H9 (cell line): Measurements from ENCODE around the gene MOCS2. TPM values are rescaled to one million over a fixed set of nuclear protein-coding genes. Genes with fewer than 3 reads are reported as not detected.

Experiments
- DNase-seq: peaks from one replicate; pipeline ENCODE4 v3.0.0-alpha.2; 2017
- H2AFZ ChIP-seq: one replicate; pipeline ENCODE4 v1.6.1; 2013; ENCODE audit warnings: mild to moderate bottlenecking, low read length, control low read depth, moderate library complexity
- H2AK5ac ChIP-seq: 2 replicates; pipeline ENCODE4 v1.6.1; 2013; ENCODE audit warnings: low read length, control low read depth, mixed read lengths; ENCODE audit not compliant: insufficient read length
- H2BK120ac ChIP-seq: one replicate; pipeline ENCODE4 v1.6.1; 2013; ENCODE audit warnings: low read depth, mild to moderate bottlenecking, low read length, control low read depth, inconsistent platforms; ENCODE audit not compliant: poor library complexity, severe bottlenecking
- H2BK12ac ChIP-seq: 2 replicates; pipeline ENCODE4 v1.6.1; 2013; ENCODE audit warnings: low read length, control low read depth, mixed read lengths, low read depth; ENCODE audit not compliant: insufficient read length
- H2BK15ac ChIP-seq: 2 replicates; pipeline ENCODE4 v1.6.1; 2013; ENCODE audit warnings: low read depth, low read length, control low read depth
- H2BK20ac ChIP-seq: one replicate; pipeline ENCODE4 v1.6.1; 2013; ENCODE audit warnings: low read depth, mild to moderate bottlenecking, low read length, control low read depth, inconsistent platforms; ENCODE audit not compliant: poor library complexity, severe bottlenecking
- H2BK5ac ChIP-seq: 2 replicates; pipeline ENCODE4 v1.6.1; 2013; ENCODE audit warnings: low read length, control low read depth, mixed read lengths; ENCODE audit not compliant: insufficient read length
- H3K14ac ChIP-seq: 2 replicates; pipeline ENCODE4 v1.6.1; 2013; ENCODE audit warnings: low read length, control low read depth; ENCODE audit not compliant: insufficient read depth
- H3K18ac ChIP-seq: 2 replicates; pipeline ENCODE4 v1.6.1; 2013; ENCODE audit warnings: low read depth, mild to moderate bottlenecking, mixed read lengths, low read length, control low read depth; ENCODE audit not compliant: insufficient read length
- H3K23ac ChIP-seq: 2 replicates; pipeline ENCODE4 v1.6.1; 2013; ENCODE audit warnings: low read length, control low read depth, mixed read lengths, low read depth; ENCODE audit not compliant: insufficient read length
- H3K23me2 ChIP-seq: 2 replicates; pipeline ENCODE4 v1.6.1; 2013; ENCODE audit warnings: low read depth, mild to moderate bottlenecking, mixed read lengths, low read length, control low read depth; ENCODE audit not compliant: insufficient read length, poor library complexity, severe bottlenecking
- H3K27ac ChIP-seq: 2 replicates; pipeline ENCODE4 v1.5.1; 2013; ENCODE audit warnings: low read length, control low read depth, mixed read lengths, low read depth; ENCODE audit not compliant: insufficient read length
- H3K27me3 ChIP-seq: 2 replicates; pipeline ENCODE4 v1.6.1; 2013; ENCODE audit warnings: low read length, control low read depth, inconsistent platforms; ENCODE audit not compliant: insufficient read depth
- H3K4ac ChIP-seq: 2 replicates; pipeline ENCODE4 v1.6.1; 2013; ENCODE audit warnings: low read depth, mild to moderate bottlenecking, control low read depth, inconsistent platforms, low read length, moderate library complexity
- H3K4me1 ChIP-seq: 2 replicates; pipeline ENCODE4 v1.6.1; 2013; ENCODE audit warnings: low read length, control low read depth, inconsistent platforms; ENCODE audit not compliant: insufficient read depth
- H3K4me2 ChIP-seq: 2 replicates; pipeline ENCODE4 v1.6.1; 2013; ENCODE audit warnings: low read length, control low read depth, mixed read lengths; ENCODE audit not compliant: insufficient read length, insufficient read depth
- H3K56ac ChIP-seq: 2 replicates; pipeline ENCODE4 v1.6.1; 2013; ENCODE audit warnings: low read depth, mild to moderate bottlenecking, mixed read lengths, low read length, control low read depth; ENCODE audit not compliant: insufficient read length
- H3K79me1 ChIP-seq: 2 replicates; pipeline ENCODE4 v1.6.1; 2013; ENCODE audit warnings: low read depth, mild to moderate bottlenecking, moderate library complexity, low read length, control low read depth, inconsistent platforms; ENCODE audit not compliant: insufficient read depth, poor library complexity, severe bottlenecking
- H3K79me2 ChIP-seq: 2 replicates; pipeline ENCODE4 v1.6.1; 2013; ENCODE audit warnings: low read length, control low read depth, inconsistent platforms; ENCODE audit not compliant: insufficient read depth
- H3K9ac ChIP-seq: 2 replicates; pipeline ENCODE4 v1.6.1; 2013; ENCODE audit warnings: low read length, control low read depth, mixed read lengths; ENCODE audit not compliant: insufficient read length; ENCODE audit errors: extremely low read depth
- H3K9me3 ChIP-seq: one replicate; pipeline ENCODE4 v1.6.1; 2013; ENCODE audit warnings: low read depth, low read length, inconsistent platforms; ENCODE audit not compliant: control insufficient read depth
- H3T11ph ChIP-seq: one replicate; pipeline ENCODE4 v1.6.1; 2013; ENCODE audit warnings: mild to moderate bottlenecking, low read length, control low read depth, inconsistent platforms
- H4K20me1 ChIP-seq: one replicate; pipeline ENCODE4 v1.6.1; 2013; ENCODE audit not compliant: control insufficient read depth, insufficient read length, insufficient read depth
- H4K5ac ChIP-seq: 2 replicates; pipeline ENCODE4 v1.6.1; 2013; ENCODE audit warnings: low read depth, mild to moderate bottlenecking, mixed read lengths, low read length, control low read depth; ENCODE audit not compliant: insufficient read length
- H4K8ac ChIP-seq: replicated peaks from 2 replicates; pipeline ENCODE4 v1.6.1; 2013; ENCODE audit warnings: low read length, control low read depth, mixed read lengths, low read depth; ENCODE audit not compliant: insufficient read length
- H4K91ac ChIP-seq: 2 replicates; pipeline ENCODE4 v1.6.1; 2013; ENCODE audit warnings: low read depth, mild to moderate bottlenecking, moderate library complexity, mixed read lengths, low read length, control low read depth; ENCODE audit not compliant: insufficient read length
- H3K27ac Mint-ChIP-seq, 3 experiments: 2 replicates in 2 of 3; 3 replicates in 1 of 3; pipeline ENCODE4 v1.8.0; 2020 to 2021; ENCODE audit warnings: mixed read lengths in 3 of 3, mild to moderate bottlenecking in 1 of 3, moderate library complexity in 1 of 3
- H3K27me3 Mint-ChIP-seq: 2 replicates; pipeline ENCODE4 v1.8.0; 2021; ENCODE audit warnings: low read depth, mild to moderate bottlenecking, moderate library complexity, mixed read lengths
- H3K36me3 Mint-ChIP-seq, 3 experiments: 2 replicates in 2 of 3; 3 replicates in 1 of 3; pipeline ENCODE4 v1.8.0; 2020 to 2021; ENCODE audit warnings: low read depth in 3 of 3, mixed read lengths in 3 of 3; ENCODE audit not compliant: insufficient read depth in 1 of 3
- H3K4me1 Mint-ChIP-seq, 2 experiments: 2 replicates each; pipeline ENCODE4 v1.8.0; 2020; ENCODE audit warnings: mixed read lengths in 2 of 2
- H3K4me3 Mint-ChIP-seq, 2 experiments: 2 replicates in 1 of 2; 3 replicates in 1 of 2; pipeline ENCODE4 v1.8.0; 2020 to 2021; ENCODE audit warnings: mild to moderate bottlenecking in 2 of 2, mixed read lengths in 2 of 2, moderate library complexity in 1 of 2
- H3K9me3 Mint-ChIP-seq, 2 experiments: 2 replicates in 1 of 2; 3 replicates in 1 of 2; pipeline ENCODE4 v1.8.0; 2020; ENCODE audit warnings: mild to moderate bottlenecking in 2 of 2, mixed read lengths in 2 of 2, moderate library complexity in 1 of 2
- CTCF ChIP-seq: fragments of 200-600 bp; sonication (generic); conservative IDR thresholded peaks from 3 replicates; pipeline ENCODE4 v1.8.0; 2021; ENCODE audit warnings: antibody characterized with exemption, mild to moderate bottlenecking
- WGBS: extraction: QIAGEN DNeasy Blood & Tissue Kit; methylation state at CpG from one replicate; pipeline ENCODE4 v1.1.7; 2013; ENCODE audit warnings: missing lambda C conversion rate, low lambda C conversion rate, mixed read lengths; ENCODE audit not compliant: insufficient read length; ENCODE audit errors: extremely low coverage; 5-methylcytosine and 5-hydroxymethylcytosine counted together
- total RNA-seq: library from RNA; stranded (reverse); gene quantifications from 2 replicates; pipeline ENCODE4 v1.2.1, GENCODE V29; 2021

MOCS2 gene
- total RNA-seq, 1 experiment from 2014 or later = 24.8 TPM

- Histone ChIP-seq H3K9me3 (no peaks in the 10 kb centered on the region), H3K79me1 (no peaks in the 10 kb centered on the region), H3K56ac (no peak overlapping the region), H3K27ac (no peak overlapping the region), H3K9ac (no peak overlapping the region), H3K79me2 (no peaks in the 10 kb centered on the region), H3K27me3 (no peaks in the 10 kb centered on the region), H2BK15ac (no peak overlapping the region), H4K91ac (no peak overlapping the region), H2AK5ac (no peak overlapping the region), H2BK12ac (no peak overlapping the region), H4K8ac (no peak overlapping the region), H3K14ac (no peak overlapping the region), H2BK120ac (no peak overlapping the region), H4K5ac (no peak overlapping the region), H3K23me2 (no peaks in the 10 kb centered on the region), H2AFZ (no peak overlapping the region), H3K18ac (no peak overlapping the region), H3K4me2 (no peak overlapping the region), H2BK5ac (no peak overlapping the region), H3K4me1 (no peaks in the 10 kb centered on the region), H3K23ac (no peak overlapping the region), H4K20me1 (no peaks in the 10 kb centered on the region), H3K4ac (no peak overlapping the region), H3T11ph (no peak overlapping the region), H2BK20ac (no peak overlapping the region)
- H3K9me3 Mint-ChIP-seq = peaks cover 0 to 2% of the 10 kb centered on the region in 2 experiments; a peak in 1 of 5 replicates
- no peaks in the 10 kb centered on the region for H3K4me1 Mint-ChIP-seq
- no peak for DNase-seq
- no peak overlapping the region for H3K4me3 Mint-ChIP-seq
- H3K36me3 Mint-ChIP-seq = no peaks in the 10 kb centered on the region
- H3K27ac Mint-ChIP-seq = no peak overlapping the region
- no peaks in the 10 kb centered on the region for H3K27me3 Mint-ChIP-seq
- no CpG with 5 or more reads among the region's 3 CpGs for WGBS
- no peak for TF ChIP-seq CTCF
Observed at GRCh38 chr5:53126521-53126920, 17.0 kb upstream of the MOCS2 start.
